ENCODE results near the gene DNAI1. TPM values are rescaled to one million over a fixed set of nuclear protein-coding genes. Genes with fewer than 3 reads are reported as not detected.

DNAI1 gene
- total RNA-seq, 1 experiment from 2014 or later = 2.2 TPM

- in situ Hi-C loops (cut with HindIII; ENCODE audit: low pct_unique_long_range_greater_than_20kb, low sequenced_read_pairs) (no loop called here), intact Hi-C loops (cut with micrococcal nuclease; ENCODE audit: unreplicated experiment) (no loop called here)
- CTCF ChIA-PET = interaction anchor here (1.9 kb wide), 1 partner anchor 27 kb away, joined by 6 read pairs; no protein-coding TSS in a partner anchor
- H3K9me3 ChIP-seq (ENCODE audit: control insufficient read depth, insufficient read depth, low read depth, low read length) = no peaks in the 10 kb centered on the region
- TF ChIP-seq POLR2AphosphoS5 (IDR thresholded peaks at IDR 0.05; ENCODE audit: low read depth, low read length) (no peak), CTCF (IDR thresholded peaks at IDR 0.05) (no peak), REST (IDR thresholded peaks at IDR 0.05; ENCODE audit: insufficient read depth in 1 of 2, low read depth in 2 of 2, low read length in 1 of 2) (peak; percentile 93 to 94), TCF7L2 (IDR thresholded peaks at IDR 0.05; ENCODE audit: low read depth, low read length) (no peak), SIN3A (IDR thresholded peaks at IDR 0.05; ENCODE audit: borderline replicate concordance, insufficient read depth, low read depth, low read length) (no peak)
- ATAC-seq = peak; percentile 50; the same call in 1 of the 2 replicates
- H3K36me3 ChIP-seq (ENCODE audit: control insufficient read depth, insufficient read depth, low read length) = no peaks in the 10 kb centered on the region
- POLR2A ChIA-PET = interaction anchor here (1.1 kb wide), 1 partner anchor 13 kb away, joined by 12 read pairs; no protein-coding TSS in a partner anchor
- no peak for DNase-seq (ENCODE audit: low read depth, low spot score)
- H3K4me1 ChIP-seq (ENCODE audit: control insufficient read depth, insufficient read depth, low read length) = no peaks in the 10 kb centered on the region; the same call in 1 of the 2 replicates
- no peaks in the 10 kb centered on the region for H3K27me3 ChIP-seq (ENCODE audit: control insufficient read depth, insufficient read depth, low read length)
- no peak overlapping the region for H3K4me3 ChIP-seq (ENCODE audit: low read depth in 2 of 2, low read length in 2 of 2)
- BruUV-seq (replicated peaks) = no TSS peak
- no peak overlapping the region for H3K27ac ChIP-seq (ENCODE audit: low read length)
These were observed 27.7 kb upstream of the DNAI1 start for GRCh38 chr9:34430843-34431437.

DNA sequence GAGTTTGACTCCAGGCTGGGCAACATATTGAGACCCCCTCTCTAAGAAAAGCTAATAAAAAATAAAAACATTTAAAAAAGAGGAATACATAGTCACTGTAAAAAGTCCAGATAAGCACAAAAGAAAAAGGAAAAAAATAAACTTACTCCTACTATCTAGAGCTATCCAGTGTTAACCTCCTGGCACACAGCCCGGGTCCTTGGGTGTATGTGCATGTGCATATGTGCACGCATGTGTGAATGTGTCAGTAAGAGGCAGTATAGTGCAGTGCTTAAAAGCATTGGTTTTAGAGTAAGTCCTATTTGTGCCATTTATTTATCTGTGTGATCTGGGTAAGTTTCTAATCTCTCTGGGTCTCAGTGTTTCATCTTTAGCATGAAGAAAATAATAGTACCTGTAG lies 26.9 kb upstream of the DNAI1 start:
- intact Hi-C loops (cut with micrococcal nuclease; ENCODE audit: unreplicated experiment) = no loop called here
- no TSS peak for BruUV-seq (replicated peaks)
- ATAC-seq (no peak; the same call in 1 of the 2 replicates), DNase-seq (ENCODE audit: low read depth, low spot score) (no peak)
- in situ Hi-C loops (cut with HindIII; ENCODE audit: low pct_unique_long_range_greater_than_20kb, low sequenced_read_pairs) = no loop called here
- H3K4me3 ChIP-seq (ENCODE audit: low read depth in 2 of 2, low read length in 2 of 2) = no peak overlapping the region
- POLR2A ChIA-PET = interaction anchor here (1.1 kb wide), 1 partner anchor 14 kb away, joined by 12 read pairs; no protein-coding TSS in a partner anchor
- H3K4me1 ChIP-seq (ENCODE audit: control insufficient read depth, insufficient read depth, low read length) = no peaks in the 10 kb centered on the region; the same call in 1 of the 2 replicates
- no peaks in the 10 kb centered on the region for H3K36me3 ChIP-seq (ENCODE audit: control insufficient read depth, insufficient read depth, low read length)
- no peak overlapping the region for H3K27ac ChIP-seq (ENCODE audit: low read length)
- TF ChIP-seq TCF7L2 (IDR thresholded peaks at IDR 0.05; ENCODE audit: low read depth, low read length) (no peak), POLR2AphosphoS5 (IDR thresholded peaks at IDR 0.05; ENCODE audit: low read depth, low read length) (no peak), CTCF (IDR thresholded peaks at IDR 0.05) (no peak), SIN3A (IDR thresholded peaks at IDR 0.05; ENCODE audit: borderline replicate concordance, insufficient read depth, low read depth, low read length) (no peak), REST (IDR thresholded peaks at IDR 0.05; ENCODE audit: insufficient read depth in 1 of 2, low read depth in 2 of 2, low read length in 1 of 2) (no peak)
- H3K27me3 ChIP-seq (ENCODE audit: control insufficient read depth, insufficient read depth, low read length) = no peaks in the 10 kb centered on the region
- CTCF ChIA-PET = interaction anchor here (1.9 kb wide), 1 partner anchor 28 kb away, joined by 6 read pairs; no protein-coding TSS in a partner anchor
- H3K9me3 ChIP-seq (ENCODE audit: control insufficient read depth, insufficient read depth, low read depth, low read length) = no peaks in the 10 kb centered on the region
